Right lobe of liver (tissue), 4 donors: Measurements from ENCODE around the gene MICU1.

Experiments
- POLR2A ChIP-seq: fragments of 450-650 bp; IDR thresholded peaks from one replicate; pipeline ENCODE4 v1.6.1; 2017; ENCODE audit warnings: antibody characterized with exemption, mild to moderate bottlenecking
- TF ChIP-seq, protein P1 (sequence below), 4 donors: fragments of 200-600 bp in 3 of 4; fragments of 450-650 bp in 1 of 4; IDR thresholded peaks; one replicate each; pipeline versions ENCODE4 v1.5.1 to v1.8.0; 2016 to 2022; ENCODE audit warnings: antibody characterized with exemption in 4 of 4, mild to moderate bottlenecking in 2 of 4
- donor health status: DM: no; HTN: no; CAD: no.
- donor health status: DM: no; HTN: no; CAD: no.
- donor health status: DM: no; HTN: yes; CAD: no.

DNA sequence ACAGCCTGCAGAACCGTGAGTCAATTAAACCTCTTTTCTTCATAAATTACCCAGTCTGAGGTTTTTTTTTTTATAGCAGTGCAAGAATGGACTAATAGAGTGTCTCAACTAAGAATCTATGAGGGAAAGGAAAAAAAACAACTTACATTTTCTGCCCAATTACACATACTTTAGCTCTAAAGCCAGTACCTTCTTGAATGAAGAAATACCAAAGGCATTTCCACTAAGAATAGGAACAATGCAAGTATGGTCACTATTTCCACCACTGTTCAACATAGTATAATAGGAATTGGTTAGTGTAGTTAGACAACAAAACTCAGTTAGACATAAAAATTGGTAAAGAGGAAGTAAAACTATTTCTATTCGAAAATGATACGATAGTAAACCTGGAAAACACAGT, 37.6 kb downstream of the MICU1 start:
- no peak for TF ChIP-seq POLR2A
- TF ChIP-seq, protein P1, sequence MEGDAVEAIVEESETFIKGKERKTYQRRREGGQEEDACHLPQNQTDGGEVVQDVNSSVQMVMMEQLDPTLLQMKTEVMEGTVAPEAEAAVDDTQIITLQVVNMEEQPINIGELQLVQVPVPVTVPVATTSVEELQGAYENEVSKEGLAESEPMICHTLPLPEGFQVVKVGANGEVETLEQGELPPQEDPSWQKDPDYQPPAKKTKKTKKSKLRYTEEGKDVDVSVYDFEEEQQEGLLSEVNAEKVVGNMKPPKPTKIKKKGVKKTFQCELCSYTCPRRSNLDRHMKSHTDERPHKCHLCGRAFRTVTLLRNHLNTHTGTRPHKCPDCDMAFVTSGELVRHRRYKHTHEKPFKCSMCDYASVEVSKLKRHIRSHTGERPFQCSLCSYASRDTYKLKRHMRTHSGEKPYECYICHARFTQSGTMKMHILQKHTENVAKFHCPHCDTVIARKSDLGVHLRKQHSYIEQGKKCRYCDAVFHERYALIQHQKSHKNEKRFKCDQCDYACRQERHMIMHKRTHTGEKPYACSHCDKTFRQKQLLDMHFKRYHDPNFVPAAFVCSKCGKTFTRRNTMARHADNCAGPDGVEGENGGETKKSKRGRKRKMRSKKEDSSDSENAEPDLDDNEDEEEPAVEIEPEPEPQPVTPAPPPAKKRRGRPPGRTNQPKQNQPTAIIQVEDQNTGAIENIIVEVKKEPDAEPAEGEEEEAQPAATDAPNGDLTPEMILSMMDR (IDR thresholded peaks at IDR 0.05) = no peak
